Endodermal cell (in vitro differentiated cells): ENCODE results near the gene LDB1. TPM values are rescaled to one million over a fixed set of nuclear protein-coding genes. Genes with fewer than 3 reads are reported as not detected.

Experiments used
- DNase-seq: peaks from one replicate; pipeline ENCODE4 v3.0.0-alpha.2; 2017
- H3K27ac ChIP-seq: 2 replicates; pipeline ENCODE4 v1.5.1; 2013; ENCODE audit warnings: mild to moderate bottlenecking, low read depth, low read length, moderate library complexity
- H3K27me3 ChIP-seq: 2 replicates; pipeline ENCODE4 v1.6.1; 2013; ENCODE audit warnings: mild to moderate bottlenecking, low read length, moderate library complexity; ENCODE audit not compliant: insufficient read depth, control insufficient read depth, poor library complexity, severe bottlenecking
- H3K36me3 ChIP-seq: 2 replicates; pipeline ENCODE4 v1.7.0; 2013; ENCODE audit warnings: mild to moderate bottlenecking, low read length, moderate library complexity; ENCODE audit not compliant: control insufficient read depth, insufficient read depth
- H3K4me1 ChIP-seq: one replicate; pipeline ENCODE4 v1.7.0; 2013; ENCODE audit warnings: low read length; ENCODE audit not compliant: control insufficient read depth, insufficient read depth
- H3K4me3 ChIP-seq: 2 replicates; pipeline ENCODE4 v1.5.1; 2013; ENCODE audit warnings: mild to moderate bottlenecking, low read length, moderate library complexity
- H3K9ac ChIP-seq: 2 replicates; pipeline ENCODE4 v1.6.1; 2013; ENCODE audit warnings: mild to moderate bottlenecking, low read length, moderate library complexity; ENCODE audit not compliant: poor library complexity, severe bottlenecking; ENCODE audit errors: extremely low read depth
- H3K9me3 ChIP-seq: 2 replicates; pipeline ENCODE4 v1.6.1; 2013; ENCODE audit warnings: mild to moderate bottlenecking, low read length, moderate library complexity; ENCODE audit not compliant: control insufficient read depth
- H3K27ac Mint-ChIP-seq: 2 replicates; pipeline ENCODE4 v1.8.0; 2020; ENCODE audit warnings: mixed read lengths
- H3K27me3 Mint-ChIP-seq: 2 replicates; pipeline ENCODE4 v1.8.0; 2021; ENCODE audit warnings: mild to moderate bottlenecking, mixed read lengths; ENCODE audit not compliant: insufficient read depth
- H3K36me3 Mint-ChIP-seq: 2 replicates; pipeline ENCODE4 v1.8.0; 2020; ENCODE audit warnings: low read depth, mixed read lengths
- H3K4me1 Mint-ChIP-seq: 2 replicates; pipeline ENCODE4 v1.8.0; 2020; ENCODE audit warnings: mixed read lengths
- H3K4me3 Mint-ChIP-seq: 2 replicates; pipeline ENCODE4 v1.8.0; 2020; ENCODE audit warnings: mild to moderate bottlenecking, moderate library complexity, mixed read lengths
- H3K9me3 Mint-ChIP-seq: 2 replicates; pipeline ENCODE4 v1.8.0; 2020; ENCODE audit warnings: mild to moderate bottlenecking, mixed read lengths
- CTCF ChIP-seq: fragments of 200-600 bp; sonication (generic); conservative IDR thresholded peaks from 2 replicates; pipeline ENCODE4 v1.5.0; 2021; ENCODE audit warnings: antibody characterized with exemption, mild to moderate bottlenecking
- WGBS, 2 experiments: methylation state at CpG; one replicate each; pipeline versions ENCODE4 v1.1.5 to v1.1.7; 2013; ENCODE audit warnings: missing lambda C conversion rate in 2 of 2, mixed read lengths in 1 of 2; ENCODE audit not compliant: insufficient coverage in 1 of 2, insufficient read length in 1 of 2; 5-methylcytosine and 5-hydroxymethylcytosine counted together
- total RNA-seq, 2 donors: library from RNA; stranded (reverse); fragmentation: NEBNext Ultra II Directional in 1 of 2; extraction: Animal tissue kit (Norgen Biotek cat#: 25700) in 1 of 2; gene quantifications; 2 replicates in 1 of 2; 3 replicates in 1 of 2; pipeline ENCODE4 v1.2.1, GENCODE V29; 2021

The LDB1 gene
- total RNA-seq, 2 donors from 2014 or later: 72.0 to 82.6 TPM

- 93 to 100% methylated on average over 2 to 4 of the region's 4 CpGs for WGBS, 2 experiments
- Mint-ChIP-seq H3K36me3 (peaks cover 71% of the 10 kb centered on the region), H3K4me3 (no peak overlapping the region), H3K9me3 (no peaks in the 10 kb centered on the region), H3K4me1 (no peaks in the 10 kb centered on the region), H3K27me3 (no peaks in the 10 kb centered on the region), H3K27ac (no peak overlapping the region)
- Histone ChIP-seq H3K9ac (no peak overlapping the region), H3K36me3 (peaks cover 83% of the 10 kb centered on the region), H3K27ac (no peak overlapping the region), H3K27me3 (no peaks in the 10 kb centered on the region), H3K4me3 (no peak overlapping the region), H3K4me1 (no peaks in the 10 kb centered on the region), H3K9me3 (no peaks in the 10 kb centered on the region)
- no peak for TF ChIP-seq CTCF
- no peak for DNase-seq
These were observed 39.7 kb upstream of the LDB1 start for GRCh38 chr10:102159831-102160230.

- Mint-ChIP-seq H3K27ac (peak overlapping the region; percentile 44), H3K27me3 (no peaks in the 10 kb centered on the region), H3K9me3 (no peaks in the 10 kb centered on the region), H3K4me1 (no peaks in the 10 kb centered on the region), H3K36me3 (peaks cover 77% of the 10 kb centered on the region), H3K4me3 (no peak overlapping the region)
- no peak overlapping the region for H3K27ac ChIP-seq
- H3K9me3 ChIP-seq: no peaks in the 10 kb centered on the region
- H3K4me1 ChIP-seq: no peaks in the 10 kb centered on the region
- TF ChIP-seq CTCF: no peak
- no peaks in the 10 kb centered on the region for H3K27me3 ChIP-seq
- DNase-seq: no peak
- no peak overlapping the region for H3K4me3 ChIP-seq
- WGBS, 2 experiments: 97 to 100% methylated on average over 3 to 5 of the region's 5 CpGs
- no peak overlapping the region for H3K9ac ChIP-seq
- H3K36me3 ChIP-seq: peaks cover 89% of the 10 kb centered on the region
These were observed 39.0 kb upstream of the LDB1 start for GRCh38 chr10:102159051-102159597.

- Histone ChIP-seq H3K27ac (no peak overlapping the region), H3K9ac (no peak overlapping the region), H3K36me3 (peaks cover 70% of the 10 kb centered on the region), H3K27me3 (no peaks in the 10 kb centered on the region), H3K4me3 (no peak overlapping the region), H3K9me3 (no peaks in the 10 kb centered on the region), H3K4me1 (peaks cover 3% of the 10 kb centered on the region)
- no peaks in the 10 kb centered on the region for H3K9me3 Mint-ChIP-seq
- 93 to 97% methylated on average over 3 of the region's 3 CpGs for WGBS, 2 experiments
- peaks cover 6% of the 10 kb centered on the region for H3K4me1 Mint-ChIP-seq
- no peak overlapping the region for H3K4me3 Mint-ChIP-seq
- DNase-seq: no peak
- no peak for TF ChIP-seq CTCF
- H3K27me3 Mint-ChIP-seq: no peaks in the 10 kb centered on the region
- no peak overlapping the region for H3K27ac Mint-ChIP-seq
- peaks cover 75% of the 10 kb centered on the region for H3K36me3 Mint-ChIP-seq
These were observed 37.1 kb upstream of the LDB1 start for GRCh38 chr10:102157224-102157623.
